Measurements from ENCODE around the gene SMAD5. TPM values are rescaled to one million over a fixed set of nuclear protein-coding genes. Genes with fewer than 3 reads are reported as not detected.
A peak's percentile ranks its signal among the peaks of the same experiment; 100 is the strongest.

SMAD5 gene
- total RNA-seq, 1 donor from 2014 or later: 29.7 TPM

GRCh38 chr5:136137497-136138220 is 5.0 kb downstream of the SMAD5 start:
- DNase-seq (ENCODE audit: low read depth): peak; percentile 92
- no peak for FAIRE-seq
- Histone ChIP-seq H3K36me3 (ENCODE audit: control insufficient read depth, insufficient read depth, low read length) (no peaks in the 10 kb centered on the region), H3K4me3 (ENCODE audit: low read depth, low read length) (no peak overlapping the region), H3K27me3 (ENCODE audit: control insufficient read depth, insufficient read depth, low read length) (no peaks in the 10 kb centered on the region)
- TF ChIP-seq CTCF (IDR thresholded peaks at IDR 0.05; ENCODE audit: insufficient read depth, low read length, severe bottlenecking): no peak

- Histone ChIP-seq H3K36me3 (ENCODE audit: control insufficient read depth, insufficient read depth, low read length) (no peaks in the 10 kb centered on the region), H3K4me3 (ENCODE audit: low read depth, low read length) (no peak overlapping the region), H3K27me3 (ENCODE audit: control insufficient read depth, insufficient read depth, low read length) (no peaks in the 10 kb centered on the region)
- no peak for TF ChIP-seq CTCF (IDR thresholded peaks at IDR 0.05; ENCODE audit: insufficient read depth, low read length, severe bottlenecking)
- no peak for FAIRE-seq
- peak; percentile 70 for DNase-seq (ENCODE audit: low read depth)
Observed at GRCh38 chr5:136141561-136141960, 8.9 kb downstream of the SMAD5 start.

- TF ChIP-seq CTCF (IDR thresholded peaks at IDR 0.05; ENCODE audit: insufficient read depth, low read length, severe bottlenecking): no peak
- DNase-seq (ENCODE audit: low read depth) (no peak), FAIRE-seq (no peak)
- no peak overlapping the region for H3K4me3 ChIP-seq (ENCODE audit: low read depth, low read length)
- no peaks in the 10 kb centered on the region for H3K36me3 ChIP-seq (ENCODE audit: control insufficient read depth, insufficient read depth, low read length)
- H3K27me3 ChIP-seq (ENCODE audit: control insufficient read depth, insufficient read depth, low read length): no peaks in the 10 kb centered on the region
Observed at GRCh38 chr5:136143312-136143711, 10.7 kb downstream of the SMAD5 start.

- no peak for FAIRE-seq
Observed at GRCh38 chr5:136143763-136144162, 11.1 kb downstream of the SMAD5 start.

GRCh38 chr5:136145030-136145429 is 12.4 kb downstream of the SMAD5 start:
- H3K36me3 ChIP-seq (ENCODE audit: control insufficient read depth, insufficient read depth, low read length): no peaks in the 10 kb centered on the region
- FAIRE-seq (no peak), DNase-seq (ENCODE audit: low read depth) (no peak)
- TF ChIP-seq CTCF (IDR thresholded peaks at IDR 0.05; ENCODE audit: insufficient read depth, low read length, severe bottlenecking): no peak
- H3K27me3 ChIP-seq (ENCODE audit: control insufficient read depth, insufficient read depth, low read length): no peaks in the 10 kb centered on the region
- H3K4me3 ChIP-seq (ENCODE audit: low read depth, low read length): no peak overlapping the region

More at GRCh38 chr5:136143763-136144162, 11.1 kb downstream of the SMAD5 start:
- Histone ChIP-seq H3K27me3 (ENCODE audit: control insufficient read depth, insufficient read depth, low read length) (no peaks in the 10 kb centered on the region), H3K36me3 (ENCODE audit: control insufficient read depth, insufficient read depth, low read length) (no peaks in the 10 kb centered on the region), H3K4me3 (ENCODE audit: low read depth, low read length) (no peak overlapping the region)
- no peak for TF ChIP-seq CTCF (IDR thresholded peaks at IDR 0.05; ENCODE audit: insufficient read depth, low read length, severe bottlenecking)
- DNase-seq (ENCODE audit: low read depth): no peak

- TF ChIP-seq CTCF (IDR thresholded peaks at IDR 0.05; ENCODE audit: insufficient read depth, low read length, severe bottlenecking): no peak
- DNase-seq (ENCODE audit: low read depth) (no peak), FAIRE-seq (no peak)
- Histone ChIP-seq H3K36me3 (ENCODE audit: control insufficient read depth, insufficient read depth, low read length) (peaks cover 1% of the 10 kb centered on the region), H3K4me3 (ENCODE audit: low read depth, low read length) (no peak overlapping the region), H3K27me3 (ENCODE audit: control insufficient read depth, insufficient read depth, low read length) (no peaks in the 10 kb centered on the region)
Observed at GRCh38 chr5:136146201-136146600, 13.6 kb downstream of the SMAD5 start.

All from bronchial epithelial cell (primary cell).